Liver (tissue), 9 donors: Measurements from ENCODE around the gene SRRM2. TPM values are rescaled to one million over a fixed set of nuclear protein-coding genes. Genes with fewer than 3 reads are reported as not detected.

Source experiments
- DNase-seq: peaks from one replicate; pipeline ENCODE4 v3.0.0-alpha.2; 2017; ENCODE audit warnings: low spot score
- H3K27ac ChIP-seq, 2 donors: one replicate each; pipeline ENCODE4 v1.7.0; 2013; ENCODE audit warnings: inconsistent platforms in 2 of 2, low read length in 2 of 2, control low read depth in 1 of 2, low read depth in 1 of 2, mild to moderate bottlenecking in 1 of 2
- H3K27me3 ChIP-seq, 4 donors: one replicate each; pipeline versions ENCODE4 v1.6.1 to v1.7.0; 2013; ENCODE audit warnings: low read length in 3 of 4, inconsistent platforms in 1 of 4, mild to moderate bottlenecking in 1 of 4, moderate library complexity in 1 of 4; ENCODE audit not compliant: control insufficient read depth in 4 of 4, insufficient read depth in 4 of 4
- H3K36me3 ChIP-seq, 4 donors: one replicate each; pipeline versions ENCODE4 v1.6.1 to v1.7.0; 2013; ENCODE audit warnings: low read length in 3 of 4, mild to moderate bottlenecking in 3 of 4, low read depth in 1 of 4, moderate library complexity in 1 of 4; ENCODE audit not compliant: control insufficient read depth in 4 of 4, insufficient read depth in 3 of 4
- H3K4me1 ChIP-seq, 4 donors: one replicate each; pipeline versions ENCODE4 v1.6.1 to v1.7.0; 2013; ENCODE audit warnings: low read length in 3 of 4, mild to moderate bottlenecking in 3 of 4, moderate library complexity in 1 of 4; ENCODE audit not compliant: control insufficient read depth in 4 of 4, insufficient read depth in 4 of 4
- H3K4me3 ChIP-seq, 3 donors: one replicate each; pipeline versions ENCODE4 v1.6.1 to v1.7.0; 2013; ENCODE audit warnings: low read length in 3 of 3, control low read depth in 1 of 3, low read depth in 1 of 3, mild to moderate bottlenecking in 1 of 3
- H3K9ac ChIP-seq, 2 donors: one replicate each; pipeline ENCODE4 v1.7.0; 2013; ENCODE audit warnings: low read length in 2 of 2, mild to moderate bottlenecking in 2 of 2, moderate library complexity in 2 of 2, control low read depth in 1 of 2, low read depth in 1 of 2
- H3K9me3 ChIP-seq, 4 donors: one replicate each; pipeline versions ENCODE4 v1.6.1 to v1.7.0; 2013; ENCODE audit warnings: low read length in 3 of 4; ENCODE audit not compliant: control insufficient read depth in 4 of 4
- EGR1 ChIP-seq, 2 donors: IDR thresholded peaks; 2 replicates each; pipeline ENCODE4 v1.6.1; 2016 to 2018; ENCODE audit warnings: antibody characterized with exemption in 2 of 2, low read depth in 2 of 2
- FOXA1 ChIP-seq: IDR thresholded peaks from 2 replicates; pipeline ENCODE4 v1.6.1; 2016; ENCODE audit warnings: antibody characterized with exemption
- GABPA ChIP-seq, 2 donors: IDR thresholded peaks in 1 of 2; conservative IDR thresholded peaks in 1 of 2; 2 replicates each; pipeline ENCODE4 v1.6.1; 2016; ENCODE audit warnings: antibody characterized with exemption in 2 of 2, mild to moderate bottlenecking in 1 of 2, moderate library complexity in 1 of 2
- HNF4A ChIP-seq, 2 donors: conservative IDR thresholded peaks; 2 replicates each; pipeline ENCODE4 v1.6.1; 2016; ENCODE audit warnings: antibody characterized with exemption in 2 of 2, mild to moderate bottlenecking in 2 of 2
- HNF4G ChIP-seq: IDR thresholded peaks from 2 replicates; pipeline ENCODE4 v1.6.1; 2016; ENCODE audit warnings: antibody characterized with exemption
- JUND ChIP-seq, 2 donors: IDR thresholded peaks; 2 replicates each; pipeline ENCODE4 v1.6.1; 2016; ENCODE audit warnings: antibody characterized with exemption in 2 of 2
- NR2F2 ChIP-seq: IDR thresholded peaks from 2 replicates; pipeline ENCODE4 v1.6.1; 2016; ENCODE audit warnings: antibody characterized with exemption
- RAD21 ChIP-seq, 2 donors: IDR thresholded peaks; 2 replicates each; pipeline ENCODE4 v1.6.1; 2016; ENCODE audit warnings: antibody characterized with exemption in 2 of 2, mild to moderate bottlenecking in 2 of 2
- RXRA ChIP-seq, 2 donors: IDR thresholded peaks; 2 replicates each; pipeline ENCODE4 v1.6.1; 2017 to 2018; ENCODE audit warnings: antibody characterized with exemption in 2 of 2, mild to moderate bottlenecking in 1 of 2
- SP1 ChIP-seq: IDR thresholded peaks from 2 replicates; pipeline ENCODE4 v1.6.1; 2018; ENCODE audit warnings: antibody characterized with exemption, mild to moderate bottlenecking
- TAF1 ChIP-seq: conservative IDR thresholded peaks from 2 replicates; pipeline ENCODE4 v1.6.1; 2016; ENCODE audit warnings: antibody characterized with exemption, mild to moderate bottlenecking
- YY1 ChIP-seq: IDR thresholded peaks from 2 replicates; pipeline ENCODE4 v1.6.1; 2016; ENCODE audit warnings: antibody characterized with exemption, mild to moderate bottlenecking
- WGBS: extraction: QIAGEN DNeasy Blood & Tissue Kit; methylation state at CpG from one replicate; pipeline ENCODE4 v1.1.7; 2013; 5-methylcytosine and 5-hydroxymethylcytosine counted together
- polyA plus RNA-seq, 2 donors: library from polyadenylated mRNA; stranded (reverse) in 1 of 2; unstranded in 1 of 2; fragments of 200-250 nt in 1 of 2; fragments of >200 nt in 1 of 2; fragmentation: Nextera tagmentation in 1 of 2; extraction: Ambion mirVana in 1 of 2; gene quantifications; one replicate each; pipeline versions ENCODE4 v1.2.1 to v1.2.3, GENCODE V29; 2013 to 2015
- total RNA-seq, 2 donors: library from RNA; depleted of rRNA; stranded (reverse); fragments of >200 nt; gene quantifications; one replicate each; pipeline ENCODE4 v1.2.3, GENCODE V29; 2014
- TF ChIP-seq, protein P1 (sequence below): IDR thresholded peaks from 2 replicates; pipeline ENCODE4 v1.6.1; 2016; ENCODE audit warnings: antibody characterized with exemption
- TF ChIP-seq, protein P2 (sequence below): IDR thresholded peaks from 2 replicates; pipeline ENCODE4 v1.6.1; 2016; ENCODE audit warnings: antibody characterized with exemption, mild to moderate bottlenecking
- TF ChIP-seq, protein P3 (sequence below): IDR thresholded peaks from 2 replicates; pipeline ENCODE4 v1.6.1; 2016; ENCODE audit warnings: antibody characterized with exemption
- donor health status: healthy.
- donor health status: healthy.
- donor health status: healthy.
- donor health status: healthy.
- donor health status: healthy.

The SRRM2 gene
- total and polyA plus RNA-seq, 4 donors: 84.8 to 199 (median 133) TPM

DNA sequence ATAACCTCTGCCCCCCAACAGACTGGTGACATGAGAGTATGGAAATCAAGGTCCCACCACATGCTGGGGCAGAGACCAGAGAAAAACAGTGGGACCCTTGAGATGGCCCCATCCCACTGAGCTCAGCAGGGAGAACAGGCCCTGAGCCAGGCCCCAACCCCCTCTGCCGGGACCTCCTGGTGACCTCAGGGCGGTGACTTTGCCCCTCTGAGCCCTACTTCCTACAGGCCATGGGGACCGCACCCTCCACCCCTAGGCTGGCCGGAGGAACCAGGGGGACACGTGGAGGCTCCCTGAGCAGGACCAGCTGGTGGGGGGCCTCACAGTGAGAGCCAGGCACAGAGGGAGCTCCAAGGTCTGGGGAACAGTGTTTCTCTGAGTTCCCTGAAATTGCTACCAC, 13.8 kb upstream of the SRRM2 start:
- TF ChIP-seq GABPA (IDR thresholded peaks at IDR 0.05 in 1 of 2, conservative IDR thresholded peaks at IDR 0.05 in 1 of 2) (no peak), YY1 (no peak), EGR1 (IDR thresholded peaks at IDR 0.05; ENCODE audit: low read depth in 2 of 2) (no peak), RAD21 (IDR thresholded peaks at IDR 0.05) (no peak), SP1 (no peak), JUND (IDR thresholded peaks at IDR 0.05) (no peak), HNF4A (conservative IDR thresholded peaks at IDR 0.05) (no peak), HNF4G (no peak), RXRA (IDR thresholded peaks at IDR 0.05) (no peak), NR2F2 (no peak)
- TF ChIP-seq, protein P1, sequence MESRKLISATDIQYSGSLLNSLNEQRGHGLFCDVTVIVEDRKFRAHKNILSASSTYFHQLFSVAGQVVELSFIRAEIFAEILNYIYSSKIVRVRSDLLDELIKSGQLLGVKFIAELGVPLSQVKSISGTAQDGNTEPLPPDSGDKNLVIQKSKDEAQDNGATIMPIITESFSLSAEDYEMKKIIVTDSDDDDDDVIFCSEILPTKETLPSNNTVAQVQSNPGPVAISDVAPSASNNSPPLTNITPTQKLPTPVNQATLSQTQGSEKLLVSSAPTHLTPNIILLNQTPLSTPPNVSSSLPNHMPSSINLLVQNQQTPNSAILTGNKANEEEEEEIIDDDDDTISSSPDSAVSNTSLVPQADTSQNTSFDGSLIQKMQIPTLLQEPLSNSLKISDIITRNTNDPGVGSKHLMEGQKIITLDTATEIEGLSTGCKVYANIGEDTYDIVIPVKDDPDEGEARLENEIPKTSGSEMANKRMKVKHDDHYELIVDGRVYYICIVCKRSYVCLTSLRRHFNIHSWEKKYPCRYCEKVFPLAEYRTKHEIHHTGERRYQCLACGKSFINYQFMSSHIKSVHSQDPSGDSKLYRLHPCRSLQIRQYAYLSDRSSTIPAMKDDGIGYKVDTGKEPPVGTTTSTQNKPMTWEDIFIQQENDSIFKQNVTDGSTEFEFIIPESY: no peak
- TF ChIP-seq, protein P2, sequence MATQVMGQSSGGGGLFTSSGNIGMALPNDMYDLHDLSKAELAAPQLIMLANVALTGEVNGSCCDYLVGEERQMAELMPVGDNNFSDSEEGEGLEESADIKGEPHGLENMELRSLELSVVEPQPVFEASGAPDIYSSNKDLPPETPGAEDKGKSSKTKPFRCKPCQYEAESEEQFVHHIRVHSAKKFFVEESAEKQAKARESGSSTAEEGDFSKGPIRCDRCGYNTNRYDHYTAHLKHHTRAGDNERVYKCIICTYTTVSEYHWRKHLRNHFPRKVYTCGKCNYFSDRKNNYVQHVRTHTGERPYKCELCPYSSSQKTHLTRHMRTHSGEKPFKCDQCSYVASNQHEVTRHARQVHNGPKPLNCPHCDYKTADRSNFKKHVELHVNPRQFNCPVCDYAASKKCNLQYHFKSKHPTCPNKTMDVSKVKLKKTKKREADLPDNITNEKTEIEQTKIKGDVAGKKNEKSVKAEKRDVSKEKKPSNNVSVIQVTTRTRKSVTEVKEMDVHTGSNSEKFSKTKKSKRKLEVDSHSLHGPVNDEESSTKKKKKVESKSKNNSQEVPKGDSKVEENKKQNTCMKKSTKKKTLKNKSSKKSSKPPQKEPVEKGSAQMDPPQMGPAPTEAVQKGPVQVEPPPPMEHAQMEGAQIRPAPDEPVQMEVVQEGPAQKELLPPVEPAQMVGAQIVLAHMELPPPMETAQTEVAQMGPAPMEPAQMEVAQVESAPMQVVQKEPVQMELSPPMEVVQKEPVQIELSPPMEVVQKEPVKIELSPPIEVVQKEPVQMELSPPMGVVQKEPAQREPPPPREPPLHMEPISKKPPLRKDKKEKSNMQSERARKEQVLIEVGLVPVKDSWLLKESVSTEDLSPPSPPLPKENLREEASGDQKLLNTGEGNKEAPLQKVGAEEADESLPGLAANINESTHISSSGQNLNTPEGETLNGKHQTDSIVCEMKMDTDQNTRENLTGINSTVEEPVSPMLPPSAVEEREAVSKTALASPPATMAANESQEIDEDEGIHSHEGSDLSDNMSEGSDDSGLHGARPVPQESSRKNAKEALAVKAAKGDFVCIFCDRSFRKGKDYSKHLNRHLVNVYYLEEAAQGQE: no peak
- TF ChIP-seq, protein P3, sequence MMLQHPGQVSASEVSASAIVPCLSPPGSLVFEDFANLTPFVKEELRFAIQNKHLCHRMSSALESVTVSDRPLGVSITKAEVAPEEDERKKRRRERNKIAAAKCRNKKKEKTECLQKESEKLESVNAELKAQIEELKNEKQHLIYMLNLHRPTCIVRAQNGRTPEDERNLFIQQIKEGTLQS: no peak
- DNase-seq: no peak
- Histone ChIP-seq H3K4me3 (no peak overlapping the region), H3K9ac (no peak overlapping the region), H3K36me3 (no peaks in the 10 kb centered on the region), H3K9me3 (no peaks in the 10 kb centered on the region), H3K4me1 (no peaks in the 10 kb centered on the region), H3K27ac (no peak overlapping the region), H3K27me3 (no peaks in the 10 kb centered on the region)
- WGBS: 76% methylated on average over 5 of the region's 5 CpGs

DNA sequence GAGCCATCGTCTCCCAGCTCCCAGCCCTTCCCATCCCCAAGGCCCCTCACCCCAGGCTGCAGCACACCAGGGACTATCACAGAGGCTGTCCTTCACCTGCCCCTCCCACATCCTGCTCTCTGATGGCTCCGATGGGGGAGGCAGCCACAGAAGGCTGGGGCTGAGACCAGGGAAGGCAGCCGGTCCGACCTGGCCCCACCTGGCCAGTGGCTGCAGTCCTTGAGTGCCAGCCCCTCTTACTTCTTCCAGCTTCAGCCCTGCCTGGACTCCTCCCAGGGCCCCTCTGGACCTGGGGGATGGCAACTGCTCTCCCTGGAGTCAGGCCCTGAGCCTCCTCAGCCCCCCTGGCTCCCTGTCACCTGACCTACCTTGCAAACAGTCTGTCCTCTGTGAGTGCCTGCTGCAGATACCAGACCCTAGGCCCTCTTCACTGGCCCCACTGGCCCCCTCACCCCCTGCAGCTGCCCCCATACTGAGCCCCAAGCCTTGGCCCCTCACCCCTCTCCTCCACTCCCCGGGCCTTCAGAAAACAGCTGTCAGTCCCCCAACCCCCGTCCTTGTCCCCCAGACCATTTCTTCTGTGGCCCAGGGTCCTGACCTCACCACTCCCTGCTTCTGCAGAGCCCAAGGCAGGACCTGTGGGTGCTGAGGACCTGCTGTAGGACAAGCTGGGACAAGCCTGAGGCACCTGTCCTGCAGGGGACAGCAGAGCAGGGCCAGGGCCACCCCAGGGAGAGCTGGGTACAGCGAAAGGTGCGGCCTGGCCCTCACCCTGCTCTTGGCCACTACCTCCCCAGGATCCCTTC, 12.6 kb upstream of the SRRM2 start:
- H3K9me3 ChIP-seq: no peaks in the 10 kb centered on the region
- no peak overlapping the region for H3K4me3 ChIP-seq
- no peaks in the 10 kb centered on the region for H3K4me1 ChIP-seq
- no peak for TF ChIP-seq RXRA (IDR thresholded peaks at IDR 0.05)
- no peak for TF ChIP-seq HNF4G
- no peak for TF ChIP-seq EGR1 (IDR thresholded peaks at IDR 0.05; ENCODE audit: low read depth in 2 of 2)
- TF ChIP-seq, protein P3: no peak
- no peak for TF ChIP-seq RAD21 (IDR thresholded peaks at IDR 0.05)
- TF ChIP-seq NR2F2: no peak
- TF ChIP-seq SP1: no peak
- no peak for TF ChIP-seq FOXA1
- TF ChIP-seq, protein P1: no peak
- TF ChIP-seq TAF1: no peak
- TF ChIP-seq, protein P2: no peak
- no peak for TF ChIP-seq YY1
- H3K27me3 ChIP-seq: no peaks in the 10 kb centered on the region
- 80% methylated on average over 8 of the region's 8 CpGs for WGBS
- H3K36me3 ChIP-seq: no peaks in the 10 kb centered on the region
- no peak for DNase-seq
- H3K27ac ChIP-seq: no peak overlapping the region
- H3K9ac ChIP-seq: no peak overlapping the region
